AG09319 (cell line): ENCODE results near the gene HMGCS2.

Experiments used
- DNase-seq: peaks from one replicate; pipeline ENCODE4 v3.0.0-alpha.2; 2010; ENCODE audit warnings: low read depth; ENCODE audit errors: extremely low read depth
- CTCF ChIP-seq: IDR thresholded peaks from 2 replicates; pipeline ENCODE4 v1.5.1; 2011; ENCODE audit warnings: low read depth, mild to moderate bottlenecking, inconsistent platforms, low read length, moderate library complexity

Gene HMGCS2

GRCh38 chr1:119781434-119782210, 12.9 kb upstream of the HMGCS2 start:
- no peak for DNase-seq
- no peak for TF ChIP-seq CTCF

GRCh38 chr1:119779869-119780356, 11.2 kb upstream of the HMGCS2 start:
- TF ChIP-seq CTCF: no peak
- DNase-seq: peak; percentile 59

GRCh38 chr1:119778886-119779560, 10.3 kb upstream of the HMGCS2 start:
- no peak for TF ChIP-seq CTCF
- no peak for DNase-seq

- TF ChIP-seq CTCF: no peak
- DNase-seq: no peak
Measured at GRCh38 chr1:119778359-119778758, 9.7 kb upstream of the HMGCS2 start.

- DNase-seq: no peak
- no peak for TF ChIP-seq CTCF
Measured at GRCh38 chr1:119774746-119775490, 6.2 kb upstream of the HMGCS2 start.

GRCh38 chr1:119773711-119774241, 5.1 kb upstream of the HMGCS2 start:
- TF ChIP-seq CTCF: no peak
- peak; percentile 25 for DNase-seq

- no peak for DNase-seq
- no peak for TF ChIP-seq CTCF
Measured at GRCh38 chr1:119772298-119772697, 3.6 kb upstream of the HMGCS2 start.
